Neural cell (in vitro differentiated cells): ENCODE results near the gene SHF.

Experiments used
- MXI1 ChIP-seq: fragments of 450-650 bp; conservative IDR thresholded peaks from 2 replicates; pipeline ENCODE4 v1.6.1; 2014; ENCODE audit warnings: antibody characterized with exemption, mild to moderate bottlenecking; ENCODE audit not compliant: poor library complexity, severe bottlenecking
- POLR2AphosphoS5 ChIP-seq: IDR thresholded peaks from 2 replicates; pipeline ENCODE4 v1.6.1; 2012
- RAD21 ChIP-seq: fragments of 450-650 bp; conservative IDR thresholded peaks from 2 replicates; pipeline ENCODE4 v1.6.1; 2014; ENCODE audit warnings: antibody characterized with exemption, mild to moderate bottlenecking, moderate library complexity
- TF ChIP-seq, protein P1 (sequence below): fragments of 450-650 bp; IDR thresholded peaks from 2 replicates; pipeline ENCODE4 v1.5.1; 2014; ENCODE audit warnings: antibody characterized with exemption, mild to moderate bottlenecking, moderate library complexity; ENCODE audit not compliant: poor library complexity, severe bottlenecking
- TF ChIP-seq, protein P2 (sequence below): IDR thresholded peaks from 2 replicates; pipeline ENCODE4 v1.6.1; 2012; ENCODE audit warnings: borderline replicate concordance

GRCh38 chr15:45164914-45165313 is 22.9 kb downstream of the SHF start:
- TF ChIP-seq, protein P1, sequence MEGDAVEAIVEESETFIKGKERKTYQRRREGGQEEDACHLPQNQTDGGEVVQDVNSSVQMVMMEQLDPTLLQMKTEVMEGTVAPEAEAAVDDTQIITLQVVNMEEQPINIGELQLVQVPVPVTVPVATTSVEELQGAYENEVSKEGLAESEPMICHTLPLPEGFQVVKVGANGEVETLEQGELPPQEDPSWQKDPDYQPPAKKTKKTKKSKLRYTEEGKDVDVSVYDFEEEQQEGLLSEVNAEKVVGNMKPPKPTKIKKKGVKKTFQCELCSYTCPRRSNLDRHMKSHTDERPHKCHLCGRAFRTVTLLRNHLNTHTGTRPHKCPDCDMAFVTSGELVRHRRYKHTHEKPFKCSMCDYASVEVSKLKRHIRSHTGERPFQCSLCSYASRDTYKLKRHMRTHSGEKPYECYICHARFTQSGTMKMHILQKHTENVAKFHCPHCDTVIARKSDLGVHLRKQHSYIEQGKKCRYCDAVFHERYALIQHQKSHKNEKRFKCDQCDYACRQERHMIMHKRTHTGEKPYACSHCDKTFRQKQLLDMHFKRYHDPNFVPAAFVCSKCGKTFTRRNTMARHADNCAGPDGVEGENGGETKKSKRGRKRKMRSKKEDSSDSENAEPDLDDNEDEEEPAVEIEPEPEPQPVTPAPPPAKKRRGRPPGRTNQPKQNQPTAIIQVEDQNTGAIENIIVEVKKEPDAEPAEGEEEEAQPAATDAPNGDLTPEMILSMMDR = no peak
- TF ChIP-seq POLR2AphosphoS5 (no peak), RAD21 (no peak), MXI1 (no peak)
- TF ChIP-seq, protein P2, sequence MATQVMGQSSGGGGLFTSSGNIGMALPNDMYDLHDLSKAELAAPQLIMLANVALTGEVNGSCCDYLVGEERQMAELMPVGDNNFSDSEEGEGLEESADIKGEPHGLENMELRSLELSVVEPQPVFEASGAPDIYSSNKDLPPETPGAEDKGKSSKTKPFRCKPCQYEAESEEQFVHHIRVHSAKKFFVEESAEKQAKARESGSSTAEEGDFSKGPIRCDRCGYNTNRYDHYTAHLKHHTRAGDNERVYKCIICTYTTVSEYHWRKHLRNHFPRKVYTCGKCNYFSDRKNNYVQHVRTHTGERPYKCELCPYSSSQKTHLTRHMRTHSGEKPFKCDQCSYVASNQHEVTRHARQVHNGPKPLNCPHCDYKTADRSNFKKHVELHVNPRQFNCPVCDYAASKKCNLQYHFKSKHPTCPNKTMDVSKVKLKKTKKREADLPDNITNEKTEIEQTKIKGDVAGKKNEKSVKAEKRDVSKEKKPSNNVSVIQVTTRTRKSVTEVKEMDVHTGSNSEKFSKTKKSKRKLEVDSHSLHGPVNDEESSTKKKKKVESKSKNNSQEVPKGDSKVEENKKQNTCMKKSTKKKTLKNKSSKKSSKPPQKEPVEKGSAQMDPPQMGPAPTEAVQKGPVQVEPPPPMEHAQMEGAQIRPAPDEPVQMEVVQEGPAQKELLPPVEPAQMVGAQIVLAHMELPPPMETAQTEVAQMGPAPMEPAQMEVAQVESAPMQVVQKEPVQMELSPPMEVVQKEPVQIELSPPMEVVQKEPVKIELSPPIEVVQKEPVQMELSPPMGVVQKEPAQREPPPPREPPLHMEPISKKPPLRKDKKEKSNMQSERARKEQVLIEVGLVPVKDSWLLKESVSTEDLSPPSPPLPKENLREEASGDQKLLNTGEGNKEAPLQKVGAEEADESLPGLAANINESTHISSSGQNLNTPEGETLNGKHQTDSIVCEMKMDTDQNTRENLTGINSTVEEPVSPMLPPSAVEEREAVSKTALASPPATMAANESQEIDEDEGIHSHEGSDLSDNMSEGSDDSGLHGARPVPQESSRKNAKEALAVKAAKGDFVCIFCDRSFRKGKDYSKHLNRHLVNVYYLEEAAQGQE = no peak
